ENCODE results near the gene JUP.

Gene JUP

DNA sequence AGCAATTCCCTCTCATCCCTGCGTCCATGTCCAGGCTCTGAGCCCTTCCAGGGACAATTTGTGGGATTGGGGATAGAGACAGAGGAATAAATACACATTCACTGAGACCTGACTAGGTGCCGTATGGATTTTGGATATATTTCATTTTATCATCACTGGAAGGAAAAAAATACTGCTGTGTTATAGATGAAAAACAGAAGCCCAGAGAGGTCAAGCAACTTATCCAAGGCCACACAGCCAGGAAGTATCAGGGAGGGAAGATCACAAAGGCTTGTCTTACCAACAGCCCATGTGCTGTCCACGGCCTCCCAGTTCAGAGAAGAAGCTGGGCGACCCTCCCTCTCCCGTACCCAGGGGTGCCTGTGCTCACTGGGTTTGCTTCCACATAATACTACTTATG, 46.0 kb downstream of the JUP start:
- DNase-seq = no peak

GRCh38 chr17:41739661-41740352, 46.7 kb downstream of the JUP start:
- no peaks in the 10 kb centered on the region for H3F3A ChIP-seq (ENCODE audit: insufficient read depth, low read length)
- H3K4me2 ChIP-seq (ENCODE audit: low read depth, low read length) = no peak overlapping the region
- H2AFZ ChIP-seq (ENCODE audit: low read length) = no peak overlapping the region
- H3K9me3 ChIP-seq (replicated peaks; ENCODE audit: insufficient read depth, low read length) = no peaks in the 10 kb centered on the region
- H3K9ac ChIP-seq (ENCODE audit: low read length) = no peak overlapping the region
- H3K27me3 ChIP-seq (replicated peaks; ENCODE audit: insufficient read depth, low read length) = peaks cover 29% of the 10 kb centered on the region
- no peaks in the 10 kb centered on the region for H3K36me3 ChIP-seq (replicated peaks; ENCODE audit: insufficient read depth, low read length)
- DNase-seq = no peak
- no peak overlapping the region for H3K4me3 ChIP-seq (ENCODE audit: low read length)
- TF ChIP-seq CTCF (IDR thresholded peaks at IDR 0.05; ENCODE audit: low read length) (no peak), EZH2phosphoT487 (IDR thresholded peaks at IDR 0.05; ENCODE audit: low read length) (no peak), EZH2 (optimal IDR thresholded peaks at IDR 0.05; ENCODE audit: low read depth, low read length) (no peak)
- no peak overlapping the region for H3K27ac ChIP-seq (ENCODE audit: low read length)
- H3K9me2 ChIP-seq (replicated peaks; ENCODE audit: insufficient read depth, low read length) = no peaks in the 10 kb centered on the region
- H3K4me1 ChIP-seq (ENCODE audit: low read length) = peaks cover 18% of the 10 kb centered on the region
- H3K79me2 ChIP-seq (ENCODE audit: low read length) = no peaks in the 10 kb centered on the region
- no peaks in the 10 kb centered on the region for H4K20me1 ChIP-seq (ENCODE audit: insufficient read depth, low read length)

More for the DNA sequence above, 46.0 kb downstream of the JUP start:
- Histone ChIP-seq H3K79me2 (ENCODE audit: low read length) (no peaks in the 10 kb centered on the region), H2AFZ (ENCODE audit: low read length) (no peak overlapping the region), H3K4me2 (ENCODE audit: low read depth, low read length) (no peak overlapping the region), H3K9ac (ENCODE audit: low read length) (no peak overlapping the region), H3K4me3 (ENCODE audit: low read length) (no peak overlapping the region), H3K9me3 (replicated peaks; ENCODE audit: insufficient read depth, low read length) (no peaks in the 10 kb centered on the region), H3K27me3 (replicated peaks; ENCODE audit: insufficient read depth, low read length) (peaks cover 22% of the 10 kb centered on the region), H4K20me1 (ENCODE audit: insufficient read depth, low read length) (no peaks in the 10 kb centered on the region), H3K9me2 (replicated peaks; ENCODE audit: insufficient read depth, low read length) (no peaks in the 10 kb centered on the region), H3K27ac (ENCODE audit: low read length) (no peak overlapping the region), H3F3A (ENCODE audit: insufficient read depth, low read length) (no peaks in the 10 kb centered on the region), H3K4me1 (ENCODE audit: low read length) (peaks cover 13% of the 10 kb centered on the region; the same call in 1 of the 2 replicates), H3K36me3 (replicated peaks; ENCODE audit: insufficient read depth, low read length) (no peaks in the 10 kb centered on the region)
- TF ChIP-seq EZH2 (optimal IDR thresholded peaks at IDR 0.05; ENCODE audit: low read depth, low read length) = no peak
- no peak for TF ChIP-seq EZH2phosphoT487 (IDR thresholded peaks at IDR 0.05; ENCODE audit: low read length)
- TF ChIP-seq CTCF (IDR thresholded peaks at IDR 0.05; ENCODE audit: low read length) = no peak

DNA sequence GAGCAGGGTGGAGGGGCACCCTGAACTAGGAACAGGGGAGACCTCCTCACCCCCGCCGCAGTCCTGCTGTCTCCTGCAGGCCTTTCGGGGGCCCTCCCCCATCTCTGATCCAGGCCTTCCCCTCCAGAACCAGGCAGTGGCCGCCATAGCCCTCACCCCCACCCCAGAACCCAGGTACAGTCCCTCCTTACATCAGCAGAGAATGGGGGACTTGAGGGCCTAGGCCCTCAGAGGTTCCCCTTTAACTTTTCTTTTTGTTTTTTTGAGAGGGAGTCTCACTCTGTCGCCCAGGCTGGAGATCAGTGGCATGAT, 47.8 kb downstream of the JUP start:
- Histone ChIP-seq H3K4me1 (ENCODE audit: low read length) (peaks cover 21% of the 10 kb centered on the region), H2AFZ (ENCODE audit: low read length) (peak overlapping the region; percentile 76), H3K9me3 (replicated peaks; ENCODE audit: insufficient read depth, low read length) (no peaks in the 10 kb centered on the region), H3K4me3 (ENCODE audit: low read length) (no peak overlapping the region), H3K79me2 (ENCODE audit: low read length) (no peaks in the 10 kb centered on the region), H3K4me2 (ENCODE audit: low read depth, low read length) (no peak overlapping the region), H3K27ac (ENCODE audit: low read length) (no peak overlapping the region), H3K36me3 (replicated peaks; ENCODE audit: insufficient read depth, low read length) (no peaks in the 10 kb centered on the region), H3K9me2 (replicated peaks; ENCODE audit: insufficient read depth, low read length) (no peaks in the 10 kb centered on the region), H3K9ac (ENCODE audit: low read length) (no peak overlapping the region; the same call in 1 of the 2 replicates), H4K20me1 (ENCODE audit: insufficient read depth, low read length) (no peaks in the 10 kb centered on the region), H3F3A (ENCODE audit: insufficient read depth, low read length) (no peaks in the 10 kb centered on the region), H3K27me3 (replicated peaks; ENCODE audit: insufficient read depth, low read length) (peaks cover 40% of the 10 kb centered on the region)
- no peak for TF ChIP-seq EZH2phosphoT487 (IDR thresholded peaks at IDR 0.05; ENCODE audit: low read length)
- TF ChIP-seq EZH2 (optimal IDR thresholded peaks at IDR 0.05; ENCODE audit: low read depth, low read length) = no peak
- no peak for TF ChIP-seq CTCF (IDR thresholded peaks at IDR 0.05; ENCODE audit: low read length)
- DNase-seq = no peak
